GM12865 (cell line): ENCODE results near the gene MVD.

Experiments
- DNase-seq: peaks from one replicate; pipeline ENCODE4 v3.0.0; 2010; ENCODE audit warnings: low read depth
- H3K4me3 ChIP-seq: 2 replicates; pipeline ENCODE4 v1.5.1; 2011; ENCODE audit warnings: mild to moderate bottlenecking, low read depth, low read length, control low read depth
- CTCF ChIP-seq: IDR thresholded peaks from 2 replicates; pipeline ENCODE4 v1.5.1; 2011; ENCODE audit warnings: low read length, control low read depth, low read depth, inconsistent platforms; ENCODE audit not compliant: insufficient read depth; ENCODE audit errors: missing control alignments

The MVD gene

GRCh38 chr16:88701581-88702370, 38.9 kb upstream of the MVD start:
- no peak for TF ChIP-seq CTCF
- H3K4me3 ChIP-seq, result peak overlapping the region; percentile 42
- no peak for DNase-seq

- DNase-seq, result peak; percentile 96
- peak overlapping the region; percentile 42 for H3K4me3 ChIP-seq
- TF ChIP-seq CTCF, result no peak
Observed at GRCh38 chr16:88700636-88701482, 38.0 kb upstream of the MVD start.

GRCh38 chr16:88700322-88700635, 37.4 kb upstream of the MVD start:
- no peak for TF ChIP-seq CTCF
- H3K4me3 ChIP-seq, result peak overlapping the region; percentile 42
- no peak for DNase-seq

GRCh38 chr16:88699180-88699579, 36.3 kb upstream of the MVD start:
- TF ChIP-seq CTCF, result no peak
- DNase-seq, result no peak
- H3K4me3 ChIP-seq, result no peak overlapping the region

- TF ChIP-seq CTCF, result no peak
- no peak overlapping the region for H3K4me3 ChIP-seq
- DNase-seq, result peak; percentile 55
Observed at GRCh38 chr16:88698646-88699045, 35.8 kb upstream of the MVD start.

GRCh38 chr16:88697831-88698615, 35.1 kb upstream of the MVD start:
- H3K4me3 ChIP-seq, result no peak overlapping the region
- peak; percentile 18 for TF ChIP-seq CTCF
- DNase-seq, result no peak
